Stimulated activated effector memory CD8-positive, alpha-beta T cell treated with anti-CD3 and anti-CD28 coated beads, Interleukin-12 subunit alpha, Interleukin-12 subunit beta, amount 100 ng/mL, for 72 hours (primary cell): ENCODE data around the gene PASK.
"Not testable (repeated sequence)": the region's sequence is repeated elsewhere in the genome, so short reads cannot be mapped to it uniquely, and the experiment has no call there.

ENCODE experiments used
- ATAC-seq: fragments of 150-1000 bp; cut with Tn5 transposase; 2 replicates; pipeline ENCODE4 v1.10.0; 2021
- DNase-seq, 2 donors: peaks; one replicate each; pipeline ENCODE4 v3.0.0; 2021 to 2022; ENCODE audit warnings: low spot score in 2 of 2
- H3K27ac Mint-ChIP-seq: one replicate; pipeline ENCODE4 v1.8.0; 2022; ENCODE audit warnings: mild to moderate bottlenecking, mixed read lengths
- H3K36me3 Mint-ChIP-seq: one replicate; pipeline ENCODE4 v1.8.0; 2022; ENCODE audit warnings: mild to moderate bottlenecking, mixed read lengths
- H3K4me1 Mint-ChIP-seq: one replicate; pipeline ENCODE4 v1.8.0; 2022; ENCODE audit warnings: mixed read lengths
- H3K4me3 Mint-ChIP-seq: one replicate; pipeline ENCODE4 v1.8.0; 2022; ENCODE audit warnings: mild to moderate bottlenecking, mixed read lengths
- H3K9me3 Mint-ChIP-seq: one replicate; pipeline ENCODE4 v1.8.0; 2022; ENCODE audit warnings: mixed read lengths

The PASK gene

GRCh38 chr2:241112046-241112445 is 37.2 kb downstream of the PASK start:
- DNase-seq (no peak), ATAC-seq (no peak)
- peak overlapping the region; percentile 80 for H3K27ac Mint-ChIP-seq
- peaks cover 55% of the 10 kb centered on the region for H3K4me1 Mint-ChIP-seq
- peaks cover 54% of the 10 kb centered on the region for H3K36me3 Mint-ChIP-seq
- H3K4me3 Mint-ChIP-seq, result peak overlapping the region; percentile 76
- no peaks in the 10 kb centered on the region for H3K9me3 Mint-ChIP-seq

DNA sequence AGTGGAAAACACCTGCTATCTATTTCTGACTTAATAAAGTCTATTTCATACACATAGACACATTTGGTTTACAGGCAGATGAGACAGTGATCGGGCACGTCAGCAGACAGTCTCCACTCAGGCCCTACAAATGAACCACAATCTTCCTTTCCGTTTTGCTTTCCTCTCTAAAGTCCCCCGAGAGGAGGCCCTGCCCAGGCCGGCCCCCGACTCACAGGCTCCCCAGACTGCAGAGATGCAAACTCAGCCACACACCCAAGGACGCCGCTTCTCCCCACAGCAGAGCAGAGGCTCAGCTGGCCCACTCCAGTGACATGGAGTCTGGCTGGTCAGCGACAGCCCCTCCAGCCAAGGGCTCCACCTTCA is 37.8 kb downstream of the PASK start:
- peak overlapping the region; percentile 76 for H3K4me3 Mint-ChIP-seq
- peaks cover 52% of the 10 kb centered on the region for H3K4me1 Mint-ChIP-seq
- H3K27ac Mint-ChIP-seq, result peak overlapping the region; percentile 80
- peaks cover 54% of the 10 kb centered on the region for H3K36me3 Mint-ChIP-seq
- no peak for ATAC-seq
- DNase-seq, result no peak
- no peaks in the 10 kb centered on the region for H3K9me3 Mint-ChIP-seq

DNA sequence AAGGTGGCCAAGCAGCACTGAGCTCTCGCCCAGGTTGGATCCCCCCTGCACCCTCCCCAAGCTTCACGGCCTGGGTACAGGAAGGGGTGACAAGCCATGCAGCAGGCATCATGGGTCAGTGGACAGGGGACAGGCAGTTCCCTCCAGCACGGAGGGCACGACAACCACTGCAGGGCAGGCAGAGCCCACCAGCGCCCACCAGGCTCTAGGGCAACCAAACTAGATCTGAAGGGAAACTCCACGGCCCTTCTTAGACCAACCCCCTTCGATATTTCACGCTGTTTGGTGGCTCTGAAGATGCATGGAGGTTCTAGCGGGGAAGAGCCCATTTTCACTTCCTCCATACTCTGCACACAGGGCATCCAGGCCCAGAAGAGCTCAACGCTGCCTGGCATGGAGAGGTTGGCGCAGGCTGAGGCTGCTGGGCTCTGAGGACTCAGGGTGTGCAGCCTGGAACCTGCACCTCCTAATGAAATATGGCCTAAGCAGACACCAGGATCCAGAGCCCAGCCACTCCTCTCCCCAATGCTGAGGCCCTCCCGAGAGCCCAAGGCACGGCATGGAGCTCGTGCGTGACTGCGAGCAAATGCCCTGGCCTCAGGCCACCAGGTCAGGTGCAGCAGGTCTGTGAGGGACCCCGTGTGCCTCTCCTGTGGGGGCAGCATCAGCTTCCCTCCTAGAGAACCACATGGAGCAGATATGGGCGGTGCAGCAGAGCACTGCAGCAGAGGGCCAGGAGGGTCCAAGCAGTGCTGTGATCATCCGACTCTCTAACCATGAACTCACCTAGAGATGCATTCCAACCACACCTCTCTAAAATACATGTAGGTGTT is 38.4 kb downstream of the PASK start:
- Mint-ChIP-seq H3K4me1 (peaks cover 49% of the 10 kb centered on the region), H3K27ac (peak overlapping the region; percentile 92), H3K4me3 (peak overlapping the region; percentile 76), H3K36me3 (peaks cover 50% of the 10 kb centered on the region), H3K9me3 (no peaks in the 10 kb centered on the region)
- ATAC-seq (no peak), DNase-seq (no peak)

GRCh38 chr2:241110089-241110606 is 39.1 kb downstream of the PASK start:
- peaks cover 49% of the 10 kb centered on the region for H3K4me1 Mint-ChIP-seq
- H3K27ac Mint-ChIP-seq, result peak overlapping the region; percentile 92
- H3K9me3 Mint-ChIP-seq, result no peaks in the 10 kb centered on the region
- peak overlapping the region; percentile 76 for H3K4me3 Mint-ChIP-seq
- ATAC-seq (no peak), DNase-seq (no peak)
- peaks cover 43% of the 10 kb centered on the region for H3K36me3 Mint-ChIP-seq

- ATAC-seq, result peak; percentile 68
- no peaks in the 10 kb centered on the region for H3K9me3 Mint-ChIP-seq
- peaks cover 36% of the 10 kb centered on the region for H3K36me3 Mint-ChIP-seq
- H3K4me1 Mint-ChIP-seq, result peaks cover 49% of the 10 kb centered on the region
- DNase-seq, result peak in 1 of 2 donors; percentile 67
- H3K4me3 Mint-ChIP-seq, result peak overlapping the region; percentile 76
- H3K27ac Mint-ChIP-seq, result peak overlapping the region; percentile 92
Observed at GRCh38 chr2:241109210-241110088, 39.8 kb downstream of the PASK start.

- Mint-ChIP-seq H3K4me1 (peaks cover 49% of the 10 kb centered on the region), H3K4me3 (peak overlapping the region; percentile 76), H3K27ac (peak overlapping the region; percentile 92), H3K36me3 (peaks cover 35% of the 10 kb centered on the region), H3K9me3 (no peaks in the 10 kb centered on the region)
- no peak for ATAC-seq
- no peak for DNase-seq
Observed at GRCh38 chr2:241108271-241109209, 40.7 kb downstream of the PASK start.

DNA sequence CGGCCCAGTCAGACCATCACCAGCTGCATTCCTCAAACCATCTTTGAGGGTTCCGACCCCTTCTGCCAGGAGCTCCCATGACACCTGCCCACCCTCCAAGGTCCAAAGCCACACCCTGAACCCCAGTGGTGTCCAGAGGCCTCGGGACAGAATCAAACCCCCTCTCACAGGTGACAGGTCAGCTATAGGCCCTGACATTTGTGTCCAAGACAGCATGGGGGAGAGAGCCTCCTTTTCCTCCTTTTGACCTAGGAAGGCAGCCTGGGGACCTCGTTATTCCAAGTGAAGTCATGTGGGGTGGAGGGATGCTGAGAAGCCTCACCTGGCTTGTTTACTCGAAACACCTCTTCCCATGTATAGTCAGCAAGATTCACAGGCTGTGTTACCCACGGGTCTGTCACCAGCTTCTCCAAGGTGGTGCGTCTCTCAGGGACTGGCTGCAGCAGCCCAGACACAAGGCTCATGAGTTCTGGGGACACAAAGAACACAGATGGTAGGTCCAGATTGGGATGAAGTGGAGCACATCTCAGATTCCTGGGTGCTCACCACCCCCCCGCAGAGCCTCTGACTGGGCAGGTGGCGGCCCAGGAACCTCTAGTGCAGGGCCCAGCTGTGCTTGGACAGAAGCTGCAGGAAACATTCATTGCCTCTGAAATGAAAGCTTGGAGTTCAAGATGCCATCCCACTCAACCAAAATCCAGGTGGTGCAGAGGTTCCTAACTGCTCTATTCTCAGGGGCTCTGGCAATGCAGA is 42.1 kb downstream of the PASK start:
- H3K36me3 Mint-ChIP-seq, result peaks cover 30% of the 10 kb centered on the region
- H3K4me3 Mint-ChIP-seq, result no peak overlapping the region
- no peaks in the 10 kb centered on the region for H3K9me3 Mint-ChIP-seq
- ATAC-seq (no peak), DNase-seq (no peak)
- H3K4me1 Mint-ChIP-seq, result peaks cover 42% of the 10 kb centered on the region
- peak overlapping the region; percentile 92 for H3K27ac Mint-ChIP-seq

DNA sequence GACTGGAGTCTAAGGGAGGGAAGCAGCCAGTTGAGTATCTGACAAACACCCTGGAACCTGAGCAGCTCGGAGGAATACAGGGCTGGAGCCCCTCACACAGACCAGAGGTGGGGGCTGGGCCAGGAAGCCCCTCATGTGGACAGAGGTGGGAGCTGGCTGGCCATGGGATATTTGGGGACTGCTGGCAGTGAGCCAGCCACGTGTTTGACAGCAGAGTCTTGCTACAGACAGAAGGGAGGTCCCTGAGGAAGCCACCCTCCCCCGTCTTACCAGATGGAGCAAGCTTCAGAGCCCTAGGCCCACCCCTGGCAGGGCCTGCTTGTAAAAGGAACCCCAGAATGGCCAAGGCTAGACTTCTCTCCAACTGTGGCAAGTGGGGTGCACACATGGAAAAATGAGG is 43.6 kb downstream of the PASK start:
- Mint-ChIP-seq H3K4me1 (peaks cover 35% of the 10 kb centered on the region), H3K36me3 (peaks cover 27% of the 10 kb centered on the region), H3K27ac (no peak overlapping the region), H3K4me3 (no peak overlapping the region), H3K9me3 (no peaks in the 10 kb centered on the region)
- ATAC-seq (no peak), DNase-seq (no peak)

GRCh38 chr2:241104611-241105010 is 44.7 kb downstream of the PASK start:
- not testable (repeated sequence) for DNase-seq, H3K9me3 Mint-ChIP-seq, ATAC-seq, H3K27ac Mint-ChIP-seq, H3K4me3 Mint-ChIP-seq
- Mint-ChIP-seq H3K36me3 (peaks cover 28% of the 10 kb centered on the region), H3K4me1 (peaks cover 28% of the 10 kb centered on the region)

- Mint-ChIP-seq H3K27ac (peak overlapping the region; percentile 97), H3K4me1 (peaks cover 28% of the 10 kb centered on the region), H3K9me3 (no peaks in the 10 kb centered on the region), H3K4me3 (peak overlapping the region; percentile 88), H3K36me3 (peaks cover 36% of the 10 kb centered on the region)
- no peak for DNase-seq
- no peak for ATAC-seq
Observed at GRCh38 chr2:241103176-241103595, 46.1 kb downstream of the PASK start.

DNA sequence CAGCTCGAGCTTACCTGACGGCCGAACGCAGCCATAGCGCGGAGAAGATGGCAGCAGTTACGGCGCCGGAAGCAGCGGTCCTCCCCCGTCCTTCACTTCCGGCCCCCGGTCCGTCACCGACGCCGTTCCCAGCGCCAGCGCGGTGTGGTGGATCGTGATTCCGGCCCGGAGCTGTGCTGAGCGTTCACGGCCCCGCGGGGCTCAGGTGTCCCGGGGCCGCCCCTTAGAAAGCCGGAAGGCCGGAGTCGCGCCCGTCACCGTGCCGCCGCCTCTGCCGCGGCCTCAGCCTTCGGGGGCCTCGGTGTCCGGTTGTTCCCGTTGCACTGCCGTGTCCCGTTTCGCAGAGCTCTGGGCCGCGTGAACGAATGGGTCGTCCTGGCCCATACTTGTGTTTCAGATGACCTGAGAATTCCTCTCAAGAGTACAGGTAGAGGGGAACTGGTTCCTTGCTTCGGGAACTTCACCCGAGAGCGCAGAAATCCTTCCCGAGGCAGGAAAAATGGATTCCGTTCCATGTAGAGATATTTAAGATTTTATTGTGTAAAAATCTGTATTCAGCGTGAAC is 47.0 kb downstream of the PASK start, which contains the start of gene MTERF4:
Gene MTERF4, minus strand, starts transcription at position 49 of the 565 bp plus-strand sequence. Its CDS starts 14 bp downstream, at position 35.
- H3K27ac Mint-ChIP-seq, result peak within 1 kb of the TSS; percentile 97
- peaks cover 45% of the 10 kb centered on the region for H3K36me3 Mint-ChIP-seq
- peaks cover 30% of the 10 kb centered on the region for H3K4me1 Mint-ChIP-seq
- no peaks in the 10 kb centered on the region for H3K9me3 Mint-ChIP-seq
- peak within 1 kb of the TSS; percentile 88 for H3K4me3 Mint-ChIP-seq
- ATAC-seq (peak; percentile 99), DNase-seq (peak; percentile 78 to 93)

DNA sequence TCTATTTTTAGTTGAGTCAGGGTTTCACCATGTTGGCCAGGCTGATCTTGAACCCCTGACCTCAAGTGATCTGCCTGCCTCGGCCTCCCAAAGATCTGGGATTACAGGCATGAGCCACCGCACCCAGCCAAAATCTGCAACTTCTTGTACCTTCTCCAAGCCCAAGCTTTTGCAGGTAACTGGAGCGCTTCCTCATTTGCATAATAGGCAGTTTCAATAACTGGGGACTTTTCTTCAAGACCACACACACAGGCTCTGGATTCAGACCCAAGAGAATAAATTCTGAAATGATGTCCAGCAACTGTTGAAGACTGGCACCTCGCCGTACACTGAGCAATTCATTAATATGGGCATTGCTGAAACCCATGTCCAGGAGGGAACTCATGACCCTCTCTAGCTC is 50.0 kb downstream of the PASK start:
- ATAC-seq, result no peak
- peaks cover 53% of the 10 kb centered on the region for H3K4me1 Mint-ChIP-seq
- H3K4me3 Mint-ChIP-seq, result no peak overlapping the region
- peak overlapping the region; percentile 63 for H3K27ac Mint-ChIP-seq
- H3K36me3 Mint-ChIP-seq, result peaks cover 66% of the 10 kb centered on the region
- no peaks in the 10 kb centered on the region for H3K9me3 Mint-ChIP-seq
- no peak for DNase-seq

DNA sequence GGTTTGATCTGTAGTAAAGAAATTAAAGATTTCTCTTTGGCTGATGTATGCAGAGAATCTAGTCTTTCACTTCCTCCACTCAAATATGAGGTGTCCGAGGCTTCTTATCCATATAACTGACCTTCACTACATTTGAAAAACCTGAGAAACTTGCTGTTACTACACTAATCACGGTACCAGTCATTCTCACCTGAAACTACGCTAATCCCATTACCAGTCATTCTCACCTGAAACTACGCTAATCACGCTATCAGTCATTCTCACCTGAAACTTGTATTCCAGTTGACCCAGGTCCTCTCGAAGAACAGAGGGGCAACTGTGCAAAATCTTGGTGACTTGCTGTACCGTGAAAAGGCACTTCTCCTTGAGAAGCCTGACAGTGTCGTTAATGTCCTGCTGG is 52.3 kb downstream of the PASK start:
- Mint-ChIP-seq H3K36me3 (peaks cover 80% of the 10 kb centered on the region), H3K27ac (peak overlapping the region; percentile 63), H3K4me3 (peak overlapping the region; percentile 4), H3K4me1 (peaks cover 53% of the 10 kb centered on the region), H3K9me3 (no peaks in the 10 kb centered on the region)
- ATAC-seq, result peak; percentile 73
- no peak for DNase-seq
